Measurements from ENCODE around the gene HOXD10. TPM values are rescaled to one million over a fixed set of nuclear protein-coding genes. Genes with fewer than 3 reads are reported as not detected.

HOXD10 gene
- total and polyA plus RNA-seq, 9 donors = 0.38 to 8.1 (median 1.1) TPM

- peak overlapping the region; percentile 42 for H3K4me3 ChIP-seq
- 70 to 83% (median 79%) methylated on average over 43 of the region's 43 CpGs for WGBS, 3 donors
- no peak overlapping the region for H3K27ac ChIP-seq
- no peaks in the 10 kb centered on the region for H3K36me3 ChIP-seq
- TF ChIP-seq EP300 (IDR thresholded peaks at IDR 0.05) = no peak
- TF ChIP-seq POLR2A (IDR thresholded peaks at IDR 0.05) = no peak
- no peak for TF ChIP-seq CTCF (IDR thresholded peaks at IDR 0.05)
- DNase-seq = peak in 2 of 5 donors; percentile 16 to 27
- H3K4me1 ChIP-seq (ENCODE audit: insufficient read depth) = no peaks in the 10 kb centered on the region
- no peaks in the 10 kb centered on the region for H3K27me3 ChIP-seq
- intact Hi-C loops (cut with DNase I) = loop anchor here in 1 of 4 donors (5.0 kb wide), 1 partner anchor 300 kb away; no protein-coding TSS in a partner anchor
- H3K9me3 ChIP-seq = no peaks in the 10 kb centered on the region
Observed at GRCh38 chr2:176157499-176158185, 41.1 kb downstream of the HOXD10 start.

- WGBS, 3 donors = 68 to 84% (median 83%) methylated on average over 22 of the region's 22 CpGs
- Histone ChIP-seq H3K9me3 (no peaks in the 10 kb centered on the region), H3K4me3 (peak overlapping the region; percentile 42), H3K27ac (no peak overlapping the region), H3K4me1 (ENCODE audit: insufficient read depth) (no peaks in the 10 kb centered on the region), H3K27me3 (no peaks in the 10 kb centered on the region), H3K36me3 (no peaks in the 10 kb centered on the region)
- TF ChIP-seq CTCF (IDR thresholded peaks at IDR 0.05) = no peak
- intact Hi-C loops (cut with DNase I) = loop anchor here in 1 of 4 donors (5.0 kb wide), 1 partner anchor 299 kb away; no protein-coding TSS in a partner anchor
- peak in 1 of 5 donors; percentile 14 for DNase-seq
Observed at GRCh38 chr2:176158186-176158591, 41.6 kb downstream of the HOXD10 start.

- DNase-seq = peak in 1 of 5 donors; percentile 12
- no peak for TF ChIP-seq POLR2A (IDR thresholded peaks at IDR 0.05)
- TF ChIP-seq EP300 (IDR thresholded peaks at IDR 0.05) = no peak
- TF ChIP-seq CTCF (IDR thresholded peaks at IDR 0.05) = no peak
- Histone ChIP-seq H3K9me3 (peaks cover 0 to 4% of the 10 kb centered on the region in 2 donors), H3K4me1 (ENCODE audit: insufficient read depth) (no peaks in the 10 kb centered on the region), H3K36me3 (no peaks in the 10 kb centered on the region), H3K27me3 (no peaks in the 10 kb centered on the region), H3K4me3 (no peak overlapping the region), H3K27ac (no peak overlapping the region)
- intact Hi-C loops (cut with DNase I) = loop anchor here in 2 of 4 donors (1.0 to 5.0 kb wide), 2 partner anchors 32 to 298 kb away; no protein-coding TSS in a partner anchor
- whole genome bisulfite sequencing, 3 donors = 74 to 89% (median 80%) methylated on average over 34 to 39 of the region's 39 CpGs
Observed at GRCh38 chr2:176158855-176159662, 42.5 kb downstream of the HOXD10 start.

- no peaks in the 10 kb centered on the region for H3K4me1 ChIP-seq (ENCODE audit: insufficient read depth)
- no peaks in the 10 kb centered on the region for H3K27me3 ChIP-seq
- no peaks in the 10 kb centered on the region for H3K36me3 ChIP-seq
- peak in 1 of 5 donors; percentile 23 for DNase-seq
- intact Hi-C loops (cut with DNase I) = loop anchor here in 2 of 4 donors (1.0 to 5.0 kb wide), 2 partner anchors 32 to 298 kb away; no protein-coding TSS in a partner anchor
- no peak overlapping the region for H3K27ac ChIP-seq
- H3K4me3 ChIP-seq = peak overlapping the region; percentile 30
- H3K9me3 ChIP-seq = peaks cover 0 to 4% of the 10 kb centered on the region in 2 donors
- WGBS, 3 donors = 60 to 71% (median 65%) methylated on average over 33 to 44 of the region's 44 CpGs
- TF ChIP-seq POLR2A (IDR thresholded peaks at IDR 0.05) (no peak), CTCF (IDR thresholded peaks at IDR 0.05) (no peak), EP300 (IDR thresholded peaks at IDR 0.05) (no peak)
Observed at GRCh38 chr2:176159663-176160250, 43.2 kb downstream of the HOXD10 start.

Measured in ovary (tissue), 9 donors.